ENCODE results near the gene NRXN2.

GRCh38 chr11:64674774-64675173 lies 48.2 kb downstream of the NRXN2 start:
- TF ChIP-seq POLR2AphosphoS5 (IDR thresholded peaks at IDR 0.05; ENCODE audit: borderline replicate concordance, low read depth, low read length) (no peak), EZH2 (IDR thresholded peaks at IDR 0.05) (no peak), FOXP2 (optimal IDR thresholded peaks at IDR 0.05; ENCODE audit: control extremely low read depth, extremely low read length, insufficient read depth) (no peak)
